GM19463 (cell line): Measurements from ENCODE around the gene MAP2K3.

Experiments
- ATAC-seq: cut with Tn5 transposase; IDR thresholded peaks from one replicate; pipeline ENCODE4 v1.9.1; 2021; ENCODE audit warnings: mild to moderate bottlenecking, moderate library complexity; ENCODE audit not compliant: unreplicated experiment

The MAP2K3 gene

GRCh38 chr17:21252796-21253645 lies 31.5 kb upstream of the MAP2K3 start, which contains the start of gene NATD1:
Gene NATD1 (minus strand): TSS chr17:21253410. CDS start chr17:21253264, 146 bp downstream.
- peak; percentile 68 for ATAC-seq

- ATAC-seq = no peak
Measured at GRCh38 chr17:21253646-21254441, 30.7 kb upstream of the MAP2K3 start.

GRCh38 chr17:21258593-21258992 lies 25.9 kb upstream of the MAP2K3 start:
- ATAC-seq = no peak

- ATAC-seq = no peak
Measured at GRCh38 chr17:21262259-21262993, 22.1 kb upstream of the MAP2K3 start.

- ATAC-seq = no peak
Measured at GRCh38 chr17:21263376-21263775, 21.1 kb upstream of the MAP2K3 start.

GRCh38 chr17:21268596-21269188 lies 15.8 kb upstream of the MAP2K3 start:
- no peak for ATAC-seq

- ATAC-seq = no peak
Measured at GRCh38 chr17:21269394-21269793, 15.1 kb upstream of the MAP2K3 start.

GRCh38 chr17:21271454-21272183 lies 12.9 kb upstream of the MAP2K3 start:
- ATAC-seq = no peak

- no peak for ATAC-seq
Measured at GRCh38 chr17:21272250-21272649, 12.3 kb upstream of the MAP2K3 start.

- ATAC-seq = no peak
Measured at GRCh38 chr17:21272881-21273792, 11.4 kb upstream of the MAP2K3 start.

GRCh38 chr17:21275047-21275578 lies 9.4 kb upstream of the MAP2K3 start:
- no peak for ATAC-seq

GRCh38 chr17:21275579-21276263 lies 8.8 kb upstream of the MAP2K3 start:
- ATAC-seq = peak; percentile 94

- no peak for ATAC-seq
Measured at GRCh38 chr17:21276264-21276588, 8.3 kb upstream of the MAP2K3 start.

- ATAC-seq = no peak
Measured at GRCh38 chr17:21277332-21277731, 7.2 kb upstream of the MAP2K3 start.

- ATAC-seq = no peak
Measured at GRCh38 chr17:21278450-21279197, 5.9 kb upstream of the MAP2K3 start.

- no peak for ATAC-seq
Measured at GRCh38 chr17:21279198-21279535, 5.3 kb upstream of the MAP2K3 start.

- no peak for ATAC-seq
Measured at GRCh38 chr17:21279582-21279981, 4.9 kb upstream of the MAP2K3 start.

GRCh38 chr17:21280081-21280518 lies 4.4 kb upstream of the MAP2K3 start:
- ATAC-seq = peak; percentile 26
